HG02763 (cell line): ENCODE measurements around the gene CNIH2.

Source experiments
- ATAC-seq: cut with Tn5 transposase; IDR thresholded peaks from one replicate; pipeline ENCODE4 v1.9.1; 2021; ENCODE audit warnings: mild to moderate bottlenecking, moderate library complexity; ENCODE audit not compliant: unreplicated experiment

The CNIH2 gene

DNA sequence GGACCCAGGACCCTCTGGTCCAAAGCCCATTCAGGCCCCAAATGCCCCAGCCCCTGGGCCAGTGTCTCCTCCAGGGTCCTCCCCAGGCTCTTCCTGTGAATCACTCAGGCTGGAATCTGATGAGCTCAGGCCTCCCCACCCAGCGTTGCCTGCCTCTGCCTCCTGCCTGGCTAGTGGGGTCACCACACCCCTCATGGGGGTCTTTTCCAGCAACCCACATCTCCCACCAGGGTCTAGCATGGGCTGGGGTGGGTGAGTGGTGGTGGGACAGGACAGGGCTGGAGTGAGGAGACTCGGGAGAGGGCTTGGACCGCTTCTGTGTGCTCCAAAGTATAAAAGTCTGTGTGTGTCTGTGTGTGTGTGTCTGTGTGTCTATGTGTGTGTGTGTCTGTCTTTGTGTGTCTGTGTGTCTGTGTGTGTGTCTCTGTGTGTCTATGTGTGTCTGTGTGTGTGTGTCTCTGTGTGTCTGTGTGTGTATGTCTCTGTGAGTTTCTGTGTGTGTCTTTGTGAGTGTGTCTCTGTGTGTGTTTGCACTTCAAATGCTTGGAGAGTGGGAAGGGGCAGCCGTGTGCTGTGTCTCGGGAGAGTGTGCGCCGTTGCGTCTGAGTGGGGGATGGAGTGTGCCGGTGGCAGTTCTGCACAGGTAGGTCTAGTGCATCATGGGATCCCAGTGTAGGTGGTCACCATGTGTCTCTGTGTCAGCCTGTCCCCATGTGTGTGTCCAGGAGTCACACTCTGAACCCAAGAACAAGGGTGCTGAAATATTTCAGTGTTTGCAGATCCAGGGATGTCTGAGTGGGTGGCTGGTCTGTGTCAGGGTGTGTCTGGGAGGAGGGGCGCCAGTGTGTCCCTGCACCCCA lies 49.4 kb downstream of the CNIH2 start:
- ATAC-seq, result no peak

DNA sequence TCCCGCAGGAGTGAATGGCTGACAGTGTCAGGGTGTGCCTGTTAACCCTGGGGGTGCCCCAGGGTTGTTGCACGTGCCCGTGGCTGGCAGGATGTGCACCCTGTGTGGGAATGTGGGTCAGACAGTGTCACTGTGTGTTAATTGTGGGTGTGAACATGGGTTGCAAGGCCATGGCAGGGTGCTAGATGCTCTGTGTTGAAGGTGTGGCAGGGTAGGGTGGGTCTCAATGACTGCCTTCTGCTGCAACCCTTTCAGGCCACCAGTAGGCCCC lies 50.0 kb downstream of the CNIH2 start:
- no peak for ATAC-seq

DNA sequence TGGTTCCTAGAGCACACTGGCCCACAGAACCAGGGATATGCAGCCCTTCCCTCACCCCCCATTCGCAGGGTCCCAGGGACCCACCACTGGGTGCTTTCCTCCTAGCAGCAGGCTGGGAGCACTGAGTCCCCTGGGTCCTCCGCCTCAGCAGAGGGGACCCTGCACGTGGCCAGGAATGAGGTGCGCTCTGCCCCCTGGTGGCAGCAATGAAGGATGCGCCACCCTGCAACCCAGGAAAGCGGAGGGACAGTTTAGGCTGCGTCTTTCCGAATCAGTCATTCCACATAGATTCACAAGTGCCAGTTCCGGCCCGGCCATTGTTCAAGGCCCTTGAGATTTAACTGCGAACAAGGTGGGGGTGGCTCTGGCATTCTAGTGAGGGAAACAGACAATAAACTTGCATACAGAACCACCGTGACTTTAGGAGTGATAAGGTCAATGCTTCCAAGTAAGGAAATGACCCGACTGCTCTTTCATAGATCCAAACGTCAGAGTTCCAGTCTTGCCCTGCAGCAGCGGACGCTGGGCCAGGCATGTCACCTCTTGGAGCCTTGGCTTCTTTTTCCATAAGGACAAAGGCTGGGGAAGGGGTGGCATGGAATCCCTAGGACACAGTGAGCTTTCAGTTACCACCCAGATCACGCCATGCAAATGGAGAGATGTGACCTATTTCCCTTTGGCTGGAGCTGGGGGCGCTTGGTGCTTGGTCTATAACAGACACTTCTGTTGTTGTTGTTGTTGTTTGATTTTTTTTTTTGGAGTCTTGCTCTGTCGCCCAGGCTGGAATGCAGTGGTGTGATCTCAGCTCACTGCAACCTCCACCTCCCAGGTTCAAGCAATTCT lies 50.5 kb downstream of the CNIH2 start:
- no peak for ATAC-seq

DNA sequence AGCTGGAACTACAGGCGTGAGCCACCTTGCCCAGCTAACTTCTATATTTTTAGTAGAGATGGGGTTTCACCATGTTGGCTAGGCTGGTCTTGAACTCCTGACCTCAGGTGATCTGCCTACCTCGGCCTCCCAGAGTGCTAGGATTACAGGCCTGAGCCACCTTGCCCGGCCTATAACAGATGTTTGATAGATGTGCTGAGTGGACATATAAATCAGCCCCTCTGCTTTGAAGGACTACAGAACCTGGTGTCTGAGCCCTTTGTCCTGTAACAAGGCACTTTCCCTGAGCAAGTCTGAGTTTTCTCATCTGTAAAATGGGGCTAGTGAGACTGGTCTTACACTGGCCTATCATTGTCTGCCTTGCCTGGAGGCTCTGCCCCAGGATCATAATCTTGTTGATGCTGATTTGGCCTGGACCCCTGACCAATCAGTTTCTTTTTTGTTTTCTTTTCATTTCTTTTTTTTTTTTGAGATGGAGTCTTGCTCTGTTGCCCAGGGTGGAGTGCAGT lies 51.2 kb downstream of the CNIH2 start:
- no peak for ATAC-seq

DNA sequence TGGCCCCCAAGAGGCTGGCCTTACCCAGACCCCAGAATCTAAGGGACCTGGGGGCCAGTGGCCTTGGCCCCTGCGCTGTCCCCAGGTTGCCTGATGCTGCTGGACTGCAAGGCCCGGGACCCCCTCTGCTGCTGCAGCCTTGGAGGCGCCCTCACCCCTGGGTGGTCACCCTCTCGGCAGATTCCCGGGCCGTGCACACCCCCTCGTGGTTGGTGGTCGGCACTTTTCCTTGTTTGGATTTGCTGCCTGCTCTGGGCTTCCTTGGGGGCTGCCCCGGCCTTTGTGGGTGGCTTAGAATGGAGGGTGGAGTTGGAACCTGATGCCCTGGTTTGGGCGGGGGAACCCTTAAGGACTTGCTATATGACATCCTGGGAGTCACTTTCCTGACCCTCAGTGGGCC lies 53.0 kb downstream of the CNIH2 start:
- no peak for ATAC-seq

DNA sequence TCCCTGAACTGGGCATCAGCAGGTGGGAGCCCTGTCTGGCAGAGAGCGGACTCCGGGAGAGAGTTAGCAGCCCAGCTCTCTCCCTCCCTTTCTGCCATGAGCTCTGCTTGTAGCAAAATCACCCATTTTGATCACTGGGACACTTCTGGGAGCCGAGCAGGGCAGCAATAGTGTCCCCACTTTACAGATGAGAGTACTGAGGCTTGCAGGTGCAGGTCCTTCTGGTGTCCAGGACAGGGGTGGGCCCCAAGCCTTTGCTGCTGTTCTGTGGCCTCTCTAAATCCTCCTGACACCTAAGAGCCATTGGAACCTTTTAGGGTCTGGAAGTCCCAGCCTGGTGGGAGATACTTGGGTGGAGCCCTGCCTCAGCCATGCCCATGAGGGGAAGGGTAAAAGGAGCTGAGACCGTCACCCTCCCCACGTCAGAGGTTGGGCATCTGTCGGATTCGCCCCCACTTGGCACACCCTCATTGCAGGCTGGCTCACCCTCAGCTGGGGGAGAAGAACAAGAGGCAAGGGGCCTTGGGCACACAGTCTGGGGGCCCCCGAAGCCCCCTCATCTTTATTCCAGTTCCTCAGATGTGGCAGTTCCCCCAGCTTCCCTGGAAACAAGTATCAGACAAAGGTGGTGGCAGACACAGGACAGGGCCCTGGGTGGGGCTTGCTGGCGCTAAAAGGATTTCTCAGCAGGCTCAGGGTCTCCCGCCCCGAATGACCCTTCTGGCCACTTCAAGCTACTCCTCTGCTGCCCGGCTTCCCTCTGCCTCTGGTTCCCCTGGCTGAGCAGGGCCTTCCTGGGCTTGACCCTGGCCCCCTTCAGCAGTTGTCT lies 53.8 kb downstream of the CNIH2 start:
- no peak for ATAC-seq

DNA sequence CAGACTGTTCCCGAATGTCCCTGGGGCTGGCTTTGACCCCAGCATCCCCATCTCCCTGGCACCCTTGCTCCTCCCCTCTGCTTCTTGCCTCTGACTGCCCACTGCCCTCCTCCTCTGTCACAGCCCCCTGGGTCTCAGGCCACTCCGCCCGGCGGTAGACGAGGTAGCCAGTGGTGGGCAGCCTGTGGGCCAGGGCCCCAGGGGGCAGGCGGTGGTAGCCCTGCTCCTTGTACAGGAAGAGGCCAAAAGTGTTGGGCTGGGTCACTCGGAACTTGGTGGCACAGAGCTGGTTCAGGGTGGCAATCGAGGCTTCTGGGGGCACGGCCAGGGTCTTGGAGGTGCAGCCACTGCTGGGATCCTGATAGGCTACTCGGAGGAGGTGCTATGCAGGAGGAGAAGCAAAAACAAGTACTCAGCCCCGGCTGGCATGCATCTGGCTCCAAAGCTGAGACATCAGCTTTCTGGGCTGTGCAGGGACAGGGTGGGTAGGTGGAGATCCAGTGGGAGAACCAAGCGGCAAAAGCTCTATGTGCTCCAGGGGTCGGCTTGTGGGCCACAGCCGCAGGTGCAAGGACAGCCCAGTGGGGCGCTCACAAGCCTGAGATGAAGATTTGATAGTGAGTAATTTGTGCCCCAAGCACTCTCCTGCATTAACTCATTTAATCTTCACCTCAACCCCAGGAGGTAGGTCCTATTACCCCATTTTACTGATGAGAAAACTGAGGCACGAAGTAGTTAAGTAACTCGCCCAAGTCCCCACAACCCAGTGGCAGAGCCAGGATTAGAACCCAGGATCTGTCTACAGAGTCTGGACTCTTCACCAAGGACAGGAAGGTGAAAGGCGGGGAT lies 54.6 kb downstream of the CNIH2 start:
- ATAC-seq, result no peak

DNA sequence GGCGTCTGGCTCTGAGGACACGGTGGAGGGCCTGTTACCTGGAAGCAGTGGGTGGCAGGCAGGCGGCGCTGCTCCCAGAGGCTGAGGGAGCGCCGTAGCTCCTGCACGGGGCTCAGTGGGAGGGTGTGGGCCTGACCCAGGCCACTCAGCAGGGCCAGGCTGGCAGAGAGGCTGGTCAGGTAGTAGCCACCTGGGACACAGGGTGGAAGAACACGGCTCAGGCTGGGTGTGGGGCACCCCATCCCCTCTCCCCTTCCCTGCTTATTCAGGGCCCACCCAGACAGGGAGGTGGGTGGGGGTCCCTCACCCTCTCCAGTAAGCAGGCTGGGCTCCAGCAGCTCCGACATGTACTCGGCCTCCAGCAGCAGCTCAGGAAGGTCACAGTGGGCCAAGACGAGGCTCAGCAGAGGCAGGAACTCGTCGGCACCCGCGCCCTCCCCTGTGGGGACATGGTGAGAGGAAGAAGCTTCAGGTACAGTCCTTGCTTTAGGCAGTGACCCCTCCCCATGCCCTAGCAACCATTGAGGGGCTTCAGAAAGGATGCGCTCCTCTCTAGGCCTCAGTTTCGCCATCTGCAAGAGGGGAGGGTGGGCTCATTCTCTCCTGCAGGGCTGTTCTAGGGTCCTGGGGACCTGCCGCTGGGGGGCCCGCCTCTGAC lies 55.4 kb downstream of the CNIH2 start:
- no peak for ATAC-seq
